WTC11 (cell line): ENCODE results near the gene CLCNKB. TPM values are rescaled to one million over a fixed set of nuclear protein-coding genes. Genes with fewer than 3 reads are reported as not detected.

Source experiments
- ATAC-seq: fragments of 200-7000 bp; cut with Tn5 transposase; 2 replicates; pipeline ENCODE4 v1.10.0; 2021; ENCODE audit warnings: mild to moderate bottlenecking, moderate library complexity
- CTCF ChIA-PET: fragments of 300-600 bp; sonication (Branson Sonifier 250); formaldehyde crosslinking; loops from one replicate; lab custom pipeline; 2021; ENCODE audit warnings: antibody characterized with exemption; lab: Charles Lee
- POLR2A ChIA-PET: fragments of 350-600 bp; sonication (Branson Sonifier 250); formaldehyde crosslinking; loops from one replicate; lab custom pipeline; 2021; ENCODE audit warnings: antibody characterized with exemption; lab: Charles Lee
- DNase-seq: peaks from one replicate; pipeline ENCODE4 v3.0.0; 2021; ENCODE audit warnings: low spot score
- H3K27ac Mint-ChIP-seq: 2 replicates; pipeline ENCODE4 v1.8.0; 2021; ENCODE audit warnings: mixed read lengths
- H3K27me3 Mint-ChIP-seq: 2 replicates; pipeline ENCODE4 v1.8.0; 2021; ENCODE audit warnings: low read depth, mild to moderate bottlenecking, moderate library complexity, mixed read lengths
- H3K36me3 Mint-ChIP-seq: 2 replicates; pipeline ENCODE4 v1.8.0; 2021; ENCODE audit warnings: mixed read lengths
- H3K4me1 Mint-ChIP-seq: 2 replicates; pipeline ENCODE4 v1.8.0; 2022; ENCODE audit warnings: mixed read lengths
- H3K4me3 Mint-ChIP-seq: 2 replicates; pipeline ENCODE4 v1.8.0; 2021; ENCODE audit warnings: mild to moderate bottlenecking, moderate library complexity, mixed read lengths
- H3K9me3 Mint-ChIP-seq: 2 replicates; pipeline ENCODE4 v1.8.0; 2021; ENCODE audit warnings: mixed read lengths
- ARID4B ChIP-seq: sonication (generic); formaldehyde crosslinking; IDR thresholded peaks from 2 replicates; pipeline ENCODE4 v1.8.0; 2023; ENCODE audit warnings: missing genetic modification reagents, mild to moderate bottlenecking, borderline replicate concordance
- ATF3 ChIP-seq: sonication (generic); formaldehyde crosslinking; conservative IDR thresholded peaks from 2 replicates; pipeline ENCODE4 v1.8.1; 2022; ENCODE audit warnings: mild to moderate bottlenecking, missing genetic modification reagents
- ATF6 ChIP-seq: sonication (generic); formaldehyde crosslinking; IDR thresholded peaks from 2 replicates; pipeline ENCODE4 v1.8.1; 2023; ENCODE audit warnings: mild to moderate bottlenecking, missing genetic modification reagents
- CREB1 ChIP-seq: sonication (generic); formaldehyde crosslinking; IDR thresholded peaks from 2 replicates; pipeline ENCODE4 v1.8.0; 2023; ENCODE audit warnings: mild to moderate bottlenecking, missing genetic modification reagents
- CTCF ChIP-seq: fragments of 200-600 bp; IDR thresholded peaks from 2 replicates; pipeline ENCODE4 v1.8.0; 2022; ENCODE audit warnings: antibody characterized with exemption
- FOXP1 ChIP-seq: sonication (generic); formaldehyde crosslinking; IDR thresholded peaks from 2 replicates; pipeline ENCODE4 v1.8.0; 2022; ENCODE audit warnings: missing genetic modification reagents, mild to moderate bottlenecking, moderate library complexity, borderline replicate concordance
- FOXP4 ChIP-seq: sonication (generic); formaldehyde crosslinking; IDR thresholded peaks from 2 replicates; pipeline ENCODE4 v1.8.0; 2022; ENCODE audit warnings: mild to moderate bottlenecking, missing genetic modification reagents
- MLX ChIP-seq: sonication (generic); formaldehyde crosslinking; IDR thresholded peaks from 2 replicates; pipeline ENCODE4 v1.8.1; 2023; ENCODE audit warnings: mild to moderate bottlenecking, missing genetic modification reagents, moderate library complexity
- PREB ChIP-seq: sonication (generic); formaldehyde crosslinking; IDR thresholded peaks from 2 replicates; pipeline ENCODE4 v1.8.1; 2022; ENCODE audit warnings: mild to moderate bottlenecking, missing genetic modification reagents, moderate library complexity, borderline replicate concordance
- ZNF138 ChIP-seq: sonication (generic); formaldehyde crosslinking; conservative IDR thresholded peaks from 2 replicates; pipeline ENCODE4 v1.8.1; 2022; ENCODE audit warnings: mild to moderate bottlenecking, moderate library complexity, missing genetic modification reagents
- ZNF232 ChIP-seq: sonication (generic); formaldehyde crosslinking; IDR thresholded peaks from 2 replicates; pipeline ENCODE4 v1.8.0; 2022; ENCODE audit warnings: mild to moderate bottlenecking, missing genetic modification reagents
- total RNA-seq: library from RNA; stranded (reverse); gene quantifications from 3 replicates; pipeline ENCODE4 v1.2.3, GENCODE V29; 2021

The CLCNKB gene
- total RNA-seq, 1 experiment from 2014 or later = 1.8 TPM

- DNase-seq (no peak), ATAC-seq (no peak)
- CTCF ChIA-PET = interaction anchor here (0.5 to 7.9 kb wide), 18 partner anchors 11 to 841 kb away, joined by 3 to 204 read pairs (median 6); partner anchors contain the start of gene EPHA2
Measured at GRCh38 chr1:16077406-16078245, 34.0 kb downstream of the CLCNKB start.

GRCh38 chr1:16078925-16079656, 35.5 kb downstream of the CLCNKB start:
- Mint-ChIP-seq H3K4me1 (peaks cover 9% of the 10 kb centered on the region), H3K9me3 (no peaks in the 10 kb centered on the region), H3K27me3 (peaks cover 26% of the 10 kb centered on the region), H3K27ac (no peak overlapping the region), H3K4me3 (no peak overlapping the region), H3K36me3 (no peaks in the 10 kb centered on the region)
- ChIA-PET CTCF (interaction anchor here (0.6 to 7.9 kb wide), 38 partner anchors 8 to 542 kb away, joined by 3 to 204 read pairs (median 6); partner anchors contain the start of genes ARHGEF19 and EPHA2), POLR2A (interaction anchor here (0.6 to 1.2 kb wide), 2 partner anchors 77 to 138 kb away, joined by 3 to 4 read pairs; partner anchors contain the start of gene EPHA2)
- ATAC-seq (peak; percentile 78), DNase-seq (peak; percentile 89)
- no peak for TF ChIP-seq MLX (CRISPR knock-in tag)
- TF ChIP-seq CTCF = peak; percentile 87
- no peak for TF ChIP-seq PREB
- TF ChIP-seq ATF6 = no peak
- no peak for TF ChIP-seq FOXP1 (CRISPR knock-in tag)
- no peak for TF ChIP-seq ZNF232 (CRISPR knock-in tag)

More at GRCh38 chr1:16077406-16078245, 34.0 kb downstream of the CLCNKB start:
- no peak overlapping the region for H3K4me3 Mint-ChIP-seq
- TF ChIP-seq ATF3 (no peak), ZNF138 (CRISPR knock-in tag) (no peak), ARID4B (CRISPR knock-in tag) (no peak), CREB1 (no peak), FOXP4 (CRISPR knock-in tag) (no peak)
- POLR2A ChIA-PET = no interaction called here
- H3K4me1 Mint-ChIP-seq = peaks cover 11% of the 10 kb centered on the region
- H3K9me3 Mint-ChIP-seq = no peaks in the 10 kb centered on the region
- H3K27ac Mint-ChIP-seq = no peak overlapping the region
- H3K36me3 Mint-ChIP-seq = no peaks in the 10 kb centered on the region
- H3K27me3 Mint-ChIP-seq = peaks cover 35% of the 10 kb centered on the region
